ENCODE data around the gene TOR2A. TPM values are rescaled to one million over a fixed set of nuclear protein-coding genes. Genes with fewer than 3 reads are reported as not detected.
A peak's percentile ranks its signal among the peaks of the same experiment; 100 is the strongest.

The TOR2A gene
- total RNA-seq, 1 donor from 2014 or later = 27.5 TPM

GRCh38 chr9:127776195-127776923, 41.3 kb upstream of the TOR2A start:
- DNase-seq = peak; percentile 59
- Mint-ChIP-seq H3K9me3 (ENCODE audit: unreplicated experiment) (peaks cover 6% of the 10 kb centered on the region), H3K36me3 (ENCODE audit: unreplicated experiment) (no peaks in the 10 kb centered on the region), H3K4me1 (ENCODE audit: low read depth, unreplicated experiment) (peaks cover 8% of the 10 kb centered on the region), H3K4me3 (ENCODE audit: unreplicated experiment) (peak overlapping the region; percentile 15), H3K27me3 (ENCODE audit: unreplicated experiment) (no peaks in the 10 kb centered on the region), H3K27ac (ENCODE audit: unreplicated experiment) (peak overlapping the region; percentile 33)
- no peak for TF ChIP-seq CTCF (IDR thresholded peaks at IDR 0.05; ENCODE audit: partially characterized antibody, unreplicated experiment)

GRCh38 chr9:127773981-127774380, 38.9 kb upstream of the TOR2A start:
- H3K9me3 Mint-ChIP-seq (ENCODE audit: unreplicated experiment) = peaks cover 7% of the 10 kb centered on the region
- no peak overlapping the region for H3K4me3 Mint-ChIP-seq (ENCODE audit: unreplicated experiment)
- peaks cover 2% of the 10 kb centered on the region for H3K27me3 Mint-ChIP-seq (ENCODE audit: unreplicated experiment)
- TF ChIP-seq CTCF (IDR thresholded peaks at IDR 0.05; ENCODE audit: partially characterized antibody, unreplicated experiment) = no peak
- H3K27ac Mint-ChIP-seq (ENCODE audit: unreplicated experiment) = no peak overlapping the region
- H3K36me3 Mint-ChIP-seq (ENCODE audit: unreplicated experiment) = no peaks in the 10 kb centered on the region
- H3K4me1 Mint-ChIP-seq (ENCODE audit: low read depth, unreplicated experiment) = peaks cover 12% of the 10 kb centered on the region
- DNase-seq = no peak

GRCh38 chr9:127773272-127773671, 38.2 kb upstream of the TOR2A start:
- H3K4me3 Mint-ChIP-seq (ENCODE audit: unreplicated experiment) = no peak overlapping the region
- no peak for DNase-seq
- no peaks in the 10 kb centered on the region for H3K36me3 Mint-ChIP-seq (ENCODE audit: unreplicated experiment)
- H3K27me3 Mint-ChIP-seq (ENCODE audit: unreplicated experiment) = peaks cover 5% of the 10 kb centered on the region
- no peak overlapping the region for H3K27ac Mint-ChIP-seq (ENCODE audit: unreplicated experiment)
- TF ChIP-seq CTCF (IDR thresholded peaks at IDR 0.05; ENCODE audit: partially characterized antibody, unreplicated experiment) = no peak
- H3K9me3 Mint-ChIP-seq (ENCODE audit: unreplicated experiment) = peaks cover 9% of the 10 kb centered on the region
- peaks cover 16% of the 10 kb centered on the region for H3K4me1 Mint-ChIP-seq (ENCODE audit: low read depth, unreplicated experiment)

- Mint-ChIP-seq H3K9me3 (ENCODE audit: unreplicated experiment) (peaks cover 7% of the 10 kb centered on the region), H3K27ac (ENCODE audit: unreplicated experiment) (no peak overlapping the region), H3K4me3 (ENCODE audit: unreplicated experiment) (no peak overlapping the region), H3K4me1 (ENCODE audit: low read depth, unreplicated experiment) (peaks cover 16% of the 10 kb centered on the region), H3K27me3 (ENCODE audit: unreplicated experiment) (peaks cover 5% of the 10 kb centered on the region), H3K36me3 (ENCODE audit: unreplicated experiment) (no peaks in the 10 kb centered on the region)
- TF ChIP-seq CTCF (IDR thresholded peaks at IDR 0.05; ENCODE audit: partially characterized antibody, unreplicated experiment) = no peak
- DNase-seq = no peak
Measured at GRCh38 chr9:127772603-127773002, 37.5 kb upstream of the TOR2A start.

- DNase-seq = no peak
- Mint-ChIP-seq H3K27ac (ENCODE audit: unreplicated experiment) (no peak overlapping the region), H3K27me3 (ENCODE audit: unreplicated experiment) (peaks cover 5% of the 10 kb centered on the region), H3K4me1 (ENCODE audit: low read depth, unreplicated experiment) (peaks cover 18% of the 10 kb centered on the region), H3K4me3 (ENCODE audit: unreplicated experiment) (peak overlapping the region; percentile 76), H3K36me3 (ENCODE audit: unreplicated experiment) (no peaks in the 10 kb centered on the region), H3K9me3 (ENCODE audit: unreplicated experiment) (peaks cover 5% of the 10 kb centered on the region)
- TF ChIP-seq CTCF (IDR thresholded peaks at IDR 0.05; ENCODE audit: partially characterized antibody, unreplicated experiment) = no peak
Measured at GRCh38 chr9:127771570-127772189, 36.6 kb upstream of the TOR2A start.
